ENCODE data around the gene LSP1. TPM values are rescaled to one million over a fixed set of nuclear protein-coding genes. Genes with fewer than 3 reads are reported as not detected.

The LSP1 gene
- total and polyA plus RNA-seq, 2 experiments from 2014 or later, result 29.9 to 47.0 TPM

GRCh38 chr11:1917523-1918435, 64.9 kb downstream of the LSP1 start:
- Histone ChIP-seq H2AFZ (no peak overlapping the region), H3K4me1 (ENCODE audit: insufficient read depth) (no peaks in the 10 kb centered on the region), H3K27ac (no peak overlapping the region), H3K4me3 (no peak overlapping the region), H4K20me1 (ENCODE audit: insufficient read depth, poor library complexity, severe bottlenecking) (no peaks in the 10 kb centered on the region), H3K27me3 (no peaks in the 10 kb centered on the region), H3K9me2 (replicated peaks; ENCODE audit: insufficient read depth) (no peaks in the 10 kb centered on the region), H3K9me3 (ENCODE audit: low read depth) (no peaks in the 10 kb centered on the region), H3K4me2 (no peak overlapping the region), H3K36me3 (replicated peaks; ENCODE audit: insufficient read depth, low read depth) (no peaks in the 10 kb centered on the region), H3K79me2 (no peaks in the 10 kb centered on the region)
- WGBS (ENCODE audit: low lambda C conversion rate, missing lambda C conversion rate), result 87% methylated on average over 33 of the region's 34 CpGs
- TF ChIP-seq EZH2phosphoT487 (IDR thresholded peaks at IDR 0.05; ENCODE audit: low read depth, severe bottlenecking, unreplicated experiment), result no peak
- TF ChIP-seq, protein P1, sequence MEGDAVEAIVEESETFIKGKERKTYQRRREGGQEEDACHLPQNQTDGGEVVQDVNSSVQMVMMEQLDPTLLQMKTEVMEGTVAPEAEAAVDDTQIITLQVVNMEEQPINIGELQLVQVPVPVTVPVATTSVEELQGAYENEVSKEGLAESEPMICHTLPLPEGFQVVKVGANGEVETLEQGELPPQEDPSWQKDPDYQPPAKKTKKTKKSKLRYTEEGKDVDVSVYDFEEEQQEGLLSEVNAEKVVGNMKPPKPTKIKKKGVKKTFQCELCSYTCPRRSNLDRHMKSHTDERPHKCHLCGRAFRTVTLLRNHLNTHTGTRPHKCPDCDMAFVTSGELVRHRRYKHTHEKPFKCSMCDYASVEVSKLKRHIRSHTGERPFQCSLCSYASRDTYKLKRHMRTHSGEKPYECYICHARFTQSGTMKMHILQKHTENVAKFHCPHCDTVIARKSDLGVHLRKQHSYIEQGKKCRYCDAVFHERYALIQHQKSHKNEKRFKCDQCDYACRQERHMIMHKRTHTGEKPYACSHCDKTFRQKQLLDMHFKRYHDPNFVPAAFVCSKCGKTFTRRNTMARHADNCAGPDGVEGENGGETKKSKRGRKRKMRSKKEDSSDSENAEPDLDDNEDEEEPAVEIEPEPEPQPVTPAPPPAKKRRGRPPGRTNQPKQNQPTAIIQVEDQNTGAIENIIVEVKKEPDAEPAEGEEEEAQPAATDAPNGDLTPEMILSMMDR (IDR thresholded peaks at IDR 0.05; ENCODE audit: poor library complexity), result peak; percentile 28
- DNase-seq (ENCODE audit: low spot score), result no peak

DNA sequence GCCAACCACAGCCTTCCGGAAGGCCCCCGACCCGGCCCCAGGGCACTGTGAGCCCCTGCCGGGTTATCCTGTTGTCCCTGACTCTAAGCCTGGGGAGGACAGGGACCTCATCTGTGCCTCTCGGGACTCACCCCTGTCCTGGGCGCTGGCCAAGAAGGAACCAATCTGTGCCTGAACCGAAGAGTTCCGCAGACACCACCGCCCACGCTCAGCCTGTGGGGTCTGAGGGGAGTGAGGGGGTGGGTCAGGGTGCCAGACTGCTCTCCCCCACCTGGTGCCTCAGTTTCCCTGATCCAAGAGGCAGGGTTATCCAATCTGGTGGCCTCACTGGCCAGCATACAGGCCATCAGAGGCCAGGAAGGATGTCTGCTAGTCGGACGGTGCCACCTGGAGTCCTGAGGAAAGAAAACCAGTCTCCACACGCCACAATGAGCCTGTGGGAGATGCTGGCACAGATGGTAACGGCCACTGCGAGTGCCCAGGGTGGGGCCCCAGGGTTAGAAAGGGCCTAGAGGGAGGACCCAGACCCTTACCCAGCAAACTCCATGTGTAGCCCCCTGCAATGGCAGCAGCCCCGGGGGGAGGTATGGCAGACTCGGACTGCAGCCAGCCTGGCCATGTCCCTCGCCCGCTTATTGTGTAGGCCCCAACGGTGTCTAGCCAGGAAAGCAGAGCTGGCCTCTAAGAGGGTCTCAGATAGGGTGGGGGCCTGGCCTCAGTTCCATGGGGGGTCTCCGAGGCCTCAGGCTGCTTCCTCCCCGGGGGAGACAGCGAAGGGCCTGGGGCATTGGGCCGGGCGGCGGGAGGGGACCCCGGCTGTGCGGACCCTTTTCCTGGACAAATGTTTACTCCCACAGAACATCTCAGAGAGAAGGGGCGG, 65.8 kb downstream of the LSP1 start:
- Histone ChIP-seq H3K27me3 (no peaks in the 10 kb centered on the region), H3K79me2 (no peaks in the 10 kb centered on the region), H3K27ac (no peak overlapping the region), H2AFZ (no peak overlapping the region), H3K4me3 (no peak overlapping the region), H3K4me2 (no peak overlapping the region), H3K9me3 (ENCODE audit: low read depth) (no peaks in the 10 kb centered on the region), H4K20me1 (ENCODE audit: insufficient read depth, poor library complexity, severe bottlenecking) (no peaks in the 10 kb centered on the region), H3K4me1 (ENCODE audit: insufficient read depth) (no peaks in the 10 kb centered on the region), H3K9me2 (replicated peaks; ENCODE audit: insufficient read depth) (no peaks in the 10 kb centered on the region), H3K36me3 (replicated peaks; ENCODE audit: insufficient read depth, low read depth) (no peaks in the 10 kb centered on the region)
- TF ChIP-seq, protein P1 (IDR thresholded peaks at IDR 0.05; ENCODE audit: poor library complexity), result no peak
- TF ChIP-seq EZH2phosphoT487 (IDR thresholded peaks at IDR 0.05; ENCODE audit: low read depth, severe bottlenecking, unreplicated experiment), result no peak
- TF ChIP-seq EZH2 (IDR thresholded peaks at IDR 0.05; ENCODE audit: borderline replicate concordance), result no peak
- no peak for DNase-seq (ENCODE audit: low spot score)
- WGBS (ENCODE audit: low lambda C conversion rate, missing lambda C conversion rate), result 91% methylated on average over 29 of the region's 29 CpGs

DNA sequence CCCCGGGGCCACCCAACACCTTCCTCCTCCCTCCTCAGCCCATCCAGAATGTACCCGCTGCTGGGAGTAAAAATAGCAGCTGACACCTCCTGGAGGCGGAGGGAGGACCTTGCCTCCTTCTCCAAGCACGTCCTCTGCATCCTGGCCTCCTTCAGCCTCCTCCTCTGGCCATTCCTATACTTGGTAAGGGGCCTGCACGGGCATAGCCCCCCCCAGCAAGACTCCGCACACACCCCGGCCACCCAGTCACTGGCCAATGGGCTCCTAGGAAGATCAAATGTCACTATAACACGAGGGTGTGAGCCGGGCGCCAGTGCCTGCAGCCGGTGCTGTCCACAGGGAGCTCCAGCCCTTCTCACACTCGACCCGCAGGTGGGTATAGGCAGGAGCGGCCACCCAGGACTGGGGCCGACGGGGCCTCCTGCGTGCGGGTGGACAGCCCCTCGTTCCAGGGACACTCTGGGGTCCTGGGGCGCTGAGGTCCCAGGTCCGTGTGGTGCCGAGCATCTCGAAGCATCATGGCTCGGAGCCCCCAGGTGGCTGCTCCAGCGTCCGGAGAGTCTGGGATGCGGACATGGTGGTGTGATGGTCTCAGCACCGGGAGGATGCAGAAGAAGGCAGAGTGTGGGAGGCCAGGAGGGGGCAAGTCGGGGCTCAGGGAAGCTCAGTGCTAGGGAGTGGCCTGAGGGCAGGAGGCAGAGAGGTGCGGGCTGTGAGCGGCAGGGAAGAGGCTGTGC, 66.7 kb downstream of the LSP1 start, which contains the start of gene TNNT3:
TSS of gene TNNT3 (plus strand) at position 313 of the 737 bp plus-strand sequence. CDS start 3,172 bp downstream, outside the sequence.
- Histone ChIP-seq H3K27ac (no peak within 1 kb of the TSS), H3K4me3 (no peak within 1 kb of the TSS), H3K4me2 (no peak within 1 kb of the TSS), H3K4me1 (ENCODE audit: insufficient read depth) (peaks cover 2% of the 10 kb centered on the region), H3K79me2 (no peaks in the 10 kb centered on the region), H3K9me2 (replicated peaks; ENCODE audit: insufficient read depth) (no peaks in the 10 kb centered on the region), H2AFZ (no peak within 1 kb of the TSS), H3K36me3 (replicated peaks; ENCODE audit: insufficient read depth, low read depth) (no peaks in the 10 kb centered on the region), H3K27me3 (no peaks in the 10 kb centered on the region), H4K20me1 (ENCODE audit: insufficient read depth, poor library complexity, severe bottlenecking) (no peaks in the 10 kb centered on the region), H3K9me3 (ENCODE audit: low read depth) (no peaks in the 10 kb centered on the region)
- 82% methylated on average over 25 of the region's 31 CpGs for WGBS (ENCODE audit: low lambda C conversion rate, missing lambda C conversion rate)
- TF ChIP-seq, protein P1 (IDR thresholded peaks at IDR 0.05; ENCODE audit: poor library complexity), result no peak
- TF ChIP-seq EZH2phosphoT487 (IDR thresholded peaks at IDR 0.05; ENCODE audit: low read depth, severe bottlenecking, unreplicated experiment) (no peak), EZH2 (IDR thresholded peaks at IDR 0.05; ENCODE audit: borderline replicate concordance) (no peak)
- no peak for DNase-seq (ENCODE audit: low spot score)
